CD4-positive, alpha-beta T cell treated with Interleukin-1 beta for 1 hour (primary cell): ENCODE data around the gene ASB13.
"Not testable (repeated sequence)": the region's sequence is repeated elsewhere in the genome, so short reads cannot be mapped to it uniquely, and the experiment has no call there.

ENCODE experiments used
- DNase-seq, 2 donors: peaks; one replicate each; pipeline ENCODE4 v3.0.0-alpha.2; 2020 to 2022

Gene ASB13

DNA sequence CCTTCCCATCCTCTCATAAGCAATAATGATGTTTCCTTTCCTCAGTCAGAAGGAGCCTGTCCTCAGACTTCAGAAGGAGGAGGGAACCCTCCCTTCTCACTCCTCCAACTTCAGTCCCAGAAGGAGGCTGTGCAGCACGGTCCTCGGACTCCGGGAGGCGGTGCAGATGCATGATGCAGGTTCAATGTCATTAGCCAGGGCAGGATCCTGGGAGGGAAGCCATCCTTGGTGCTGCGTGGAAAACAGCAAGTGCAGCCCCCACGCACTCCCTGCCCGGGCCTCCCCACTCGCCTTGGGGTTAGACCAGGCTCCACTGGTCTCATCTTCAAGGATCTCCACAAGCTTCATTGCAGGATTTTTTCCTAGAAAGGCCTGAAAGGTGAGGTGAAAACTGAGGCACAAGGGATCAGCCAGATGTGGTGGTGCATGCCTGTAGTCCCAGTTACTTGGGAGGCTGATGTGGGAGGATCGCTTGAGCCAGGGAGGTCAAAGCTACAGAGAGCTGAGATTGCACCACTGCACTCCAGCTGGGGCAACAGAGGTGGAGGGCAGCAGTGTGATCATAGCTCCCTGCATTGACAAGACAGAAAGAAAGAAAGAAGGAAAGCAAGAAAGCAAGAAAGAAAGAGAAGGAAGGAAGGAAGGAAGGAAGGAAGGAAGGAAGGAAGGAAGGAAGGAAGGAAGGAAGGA is 62.0 kb downstream of the ASB13 start:
- no peak for DNase-seq

DNA sequence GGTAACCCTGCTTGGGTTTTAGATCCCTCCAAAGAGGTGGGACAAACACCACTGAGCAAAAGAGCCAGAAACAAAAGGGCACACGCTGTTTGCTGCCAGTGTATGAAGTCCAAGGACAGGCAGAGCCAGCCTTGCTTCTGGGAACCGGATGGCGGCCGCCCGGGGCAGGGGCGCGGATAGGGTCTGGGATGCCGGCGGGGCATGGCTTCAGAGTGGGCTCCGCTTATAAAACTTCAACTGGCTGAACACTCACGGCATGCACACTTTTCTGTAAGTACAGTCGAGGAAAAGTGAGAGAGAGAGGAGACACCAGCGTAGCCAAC is 62.6 kb downstream of the ASB13 start:
- no peak for DNase-seq

DNA sequence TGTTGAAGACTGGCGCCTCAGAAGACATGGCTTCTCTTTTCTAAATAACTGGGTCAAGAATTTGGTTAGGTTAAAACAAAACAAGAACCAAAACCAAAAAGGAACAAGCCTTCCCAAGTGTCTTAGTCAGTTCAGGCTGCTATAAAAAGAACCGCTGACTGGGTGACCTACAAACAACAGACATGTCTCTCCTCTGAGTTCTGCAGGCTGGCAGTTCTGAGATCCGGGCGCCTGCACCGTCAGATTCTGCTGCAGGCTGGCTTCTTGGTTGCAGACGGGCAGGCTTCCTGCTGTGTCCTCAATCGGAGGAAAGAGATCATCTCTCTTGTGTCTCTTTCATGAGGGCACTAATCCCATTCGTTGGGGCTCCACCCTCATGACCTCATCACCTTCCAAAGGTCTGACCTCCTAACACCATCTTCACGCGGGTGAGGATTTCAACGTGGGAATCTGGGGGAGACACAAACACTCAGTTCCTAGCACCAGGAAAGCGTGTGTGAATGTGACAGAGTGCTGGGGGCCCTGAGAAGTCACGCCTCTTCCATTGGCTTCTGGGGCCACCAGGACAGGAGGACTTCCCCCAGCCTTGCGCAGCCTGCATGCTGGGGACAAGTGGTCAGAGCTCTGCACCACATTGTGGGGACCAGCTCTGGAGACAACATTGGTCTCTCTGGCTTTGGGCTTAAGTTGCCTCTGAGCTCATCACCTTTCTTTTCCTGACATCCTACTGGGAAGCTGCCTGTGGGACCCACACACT is 63.1 kb downstream of the ASB13 start:
- no peak for DNase-seq

- DNase-seq: no peak
These were observed 64.4 kb downstream of the ASB13 start for GRCh38 chr10:5601826-5602495.

DNA sequence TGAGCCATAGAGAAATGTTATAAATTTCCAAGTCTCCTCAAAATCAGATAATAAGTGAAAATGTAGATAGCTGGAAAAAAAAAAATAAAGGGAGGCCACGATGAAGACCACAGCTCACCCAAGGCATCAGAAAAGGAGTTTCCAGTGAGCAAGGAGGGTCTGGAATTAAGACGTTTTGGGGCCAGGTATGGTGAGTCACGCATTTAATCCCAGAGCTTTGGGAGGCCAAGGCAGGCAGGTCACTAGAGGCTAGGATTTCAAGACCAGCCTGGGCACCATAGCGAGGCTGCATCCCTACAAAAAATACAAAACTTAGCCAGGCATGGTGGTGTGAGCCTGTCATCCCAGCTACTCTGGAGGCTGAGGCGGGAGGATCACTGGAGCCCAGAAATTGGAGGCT is 65.5 kb downstream of the ASB13 start:
- no peak for DNase-seq

DNA sequence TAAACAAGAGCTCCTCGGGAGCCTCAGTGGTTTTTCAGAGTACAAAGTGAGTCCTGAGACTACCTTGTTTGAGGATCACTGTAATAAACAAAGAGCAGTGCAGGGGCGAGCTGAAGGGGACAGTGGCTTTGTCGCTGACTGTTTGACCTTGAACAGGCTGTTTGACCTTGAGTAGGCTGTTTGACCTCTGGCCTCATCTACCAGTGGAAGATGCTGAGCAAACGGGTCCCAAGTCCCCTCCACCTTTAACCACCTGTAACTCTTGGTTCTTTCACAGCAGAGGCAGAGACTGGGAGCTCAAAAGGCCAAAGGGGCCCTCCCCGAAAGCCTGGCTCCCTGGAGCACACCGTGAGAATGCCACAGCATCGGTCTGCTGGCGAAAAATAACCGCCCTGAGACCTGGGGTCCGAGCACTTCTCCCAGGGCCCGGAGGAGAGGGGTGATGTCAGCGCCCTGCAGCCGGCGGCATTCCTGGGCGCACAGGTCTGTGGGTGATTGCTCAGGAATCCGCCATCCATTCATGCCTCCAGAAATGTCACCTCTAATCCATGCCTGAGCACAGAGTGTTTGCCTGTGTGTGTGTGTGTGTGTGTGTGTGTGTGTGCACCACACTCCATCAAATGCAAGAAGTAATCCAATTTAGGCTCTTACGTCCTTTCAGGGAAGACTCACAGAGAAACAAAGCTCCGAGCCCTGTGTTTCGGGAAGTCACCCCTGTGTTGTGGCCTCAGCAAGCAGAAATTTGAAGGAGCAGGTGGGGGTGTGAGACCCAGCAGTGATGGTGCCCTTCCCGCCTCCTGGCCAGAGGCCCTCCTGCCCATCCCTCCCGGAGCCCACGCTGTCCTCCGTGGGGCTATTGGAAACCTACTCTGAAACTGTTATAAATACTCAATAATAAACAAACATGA is 66.5 kb downstream of the ASB13 start:
- no peak for DNase-seq

- DNase-seq: no peak
These were observed 68.2 kb downstream of the ASB13 start for GRCh38 chr10:5598085-5598690.

DNA sequence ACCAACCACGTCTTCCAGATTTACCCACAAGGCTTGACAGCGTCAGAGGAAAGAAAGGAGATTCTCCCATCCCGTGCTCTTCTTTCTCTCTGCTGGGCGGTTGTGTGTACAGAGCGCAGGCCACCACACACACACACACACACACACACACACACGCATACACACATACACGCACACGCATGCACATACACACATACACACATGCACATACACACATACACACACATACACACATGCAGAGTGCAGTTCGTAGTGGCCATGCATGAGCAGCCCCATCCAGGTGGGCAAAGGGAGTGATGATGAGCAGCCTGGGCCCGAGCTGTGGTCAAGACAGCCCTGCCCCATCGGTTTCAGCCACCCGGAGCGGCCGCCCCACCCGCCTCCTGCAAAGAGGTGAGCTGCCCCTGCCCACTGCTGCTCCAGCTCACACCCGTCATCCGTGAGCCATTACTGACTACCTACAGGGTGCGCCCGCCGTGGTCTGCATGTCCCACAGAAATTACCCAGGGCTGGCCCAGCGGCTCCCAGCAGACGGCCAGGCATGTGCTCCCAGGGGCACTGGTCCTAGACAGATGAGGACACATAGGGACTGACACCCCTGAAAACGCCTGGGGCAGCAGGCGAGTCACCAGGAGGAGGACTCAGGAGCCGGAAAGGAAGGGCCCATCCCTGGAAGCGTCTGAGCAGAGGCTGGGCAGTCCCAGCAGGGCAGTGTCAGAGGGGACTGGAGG is 69.6 kb downstream of the ASB13 start:
- DNase-seq: no peak

DNA sequence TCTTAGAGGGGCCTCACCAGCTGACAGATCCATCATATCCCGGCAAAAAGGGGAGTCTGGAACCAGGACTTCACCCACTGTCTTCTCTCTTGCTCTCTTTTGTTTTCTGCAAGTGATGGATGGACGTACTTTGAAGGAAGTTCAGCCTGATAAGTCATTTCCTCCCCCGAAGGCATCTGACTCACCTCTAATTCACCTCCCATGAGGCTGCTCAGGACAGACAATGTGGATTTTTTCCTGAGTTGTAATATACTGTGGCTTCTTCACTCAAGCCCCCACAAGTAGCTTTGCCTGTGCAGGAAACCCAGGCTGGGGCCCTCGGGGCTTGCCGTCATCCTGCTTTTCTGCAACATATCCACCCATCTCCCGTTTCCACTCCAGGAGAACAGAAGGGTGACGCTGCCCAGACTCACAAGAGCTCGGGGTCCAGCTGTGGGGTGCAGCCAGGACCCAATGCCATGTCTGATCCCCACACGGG is 70.4 kb downstream of the ASB13 start:
- no peak for DNase-seq

DNA sequence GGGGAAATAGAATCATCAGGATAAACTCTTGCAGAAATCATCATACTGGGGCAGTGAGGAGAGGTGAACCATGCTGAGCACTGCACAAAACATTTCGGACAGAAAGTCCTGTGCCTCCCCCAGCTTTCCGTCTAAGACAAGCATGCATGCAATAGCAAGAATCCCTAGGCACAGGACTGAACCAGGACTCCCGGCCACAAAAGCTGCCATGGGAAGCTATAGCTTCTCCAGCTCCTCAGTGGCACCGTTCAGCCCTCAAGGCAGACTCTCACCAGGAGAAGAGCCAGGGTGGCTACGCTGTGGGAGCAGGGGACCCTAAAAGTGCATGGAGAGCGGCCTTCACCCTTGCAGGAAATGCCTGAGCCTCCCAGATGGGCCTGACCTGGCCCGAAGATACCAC is 70.8 kb downstream of the ASB13 start:
- no peak for DNase-seq

DNA sequence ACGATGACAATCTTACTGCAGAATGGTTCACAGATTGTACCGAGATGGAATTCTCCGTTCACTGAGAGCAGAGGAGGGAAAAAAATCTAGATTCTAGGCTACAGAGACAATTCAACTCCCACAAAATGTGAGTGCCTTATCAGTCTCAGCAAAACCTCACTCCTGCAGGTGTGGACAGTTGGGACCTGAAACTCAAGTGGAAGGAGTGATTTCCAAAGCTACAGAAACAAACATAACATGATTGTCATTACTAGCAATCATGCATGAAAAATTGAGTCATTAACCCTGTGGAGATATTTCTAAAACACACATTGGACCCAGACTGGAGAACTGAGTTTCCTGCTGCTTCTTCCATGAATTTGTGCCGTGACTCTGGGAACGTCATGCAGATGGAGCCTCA is 71.3 kb downstream of the ASB13 start:
- DNase-seq: no peak

GRCh38 chr10:5594271-5595049 is 71.9 kb downstream of the ASB13 start:
- no peak for DNase-seq

GRCh38 chr10:5593347-5593746 is 73.0 kb downstream of the ASB13 start:
- not testable (repeated sequence) for DNase-seq

DNA sequence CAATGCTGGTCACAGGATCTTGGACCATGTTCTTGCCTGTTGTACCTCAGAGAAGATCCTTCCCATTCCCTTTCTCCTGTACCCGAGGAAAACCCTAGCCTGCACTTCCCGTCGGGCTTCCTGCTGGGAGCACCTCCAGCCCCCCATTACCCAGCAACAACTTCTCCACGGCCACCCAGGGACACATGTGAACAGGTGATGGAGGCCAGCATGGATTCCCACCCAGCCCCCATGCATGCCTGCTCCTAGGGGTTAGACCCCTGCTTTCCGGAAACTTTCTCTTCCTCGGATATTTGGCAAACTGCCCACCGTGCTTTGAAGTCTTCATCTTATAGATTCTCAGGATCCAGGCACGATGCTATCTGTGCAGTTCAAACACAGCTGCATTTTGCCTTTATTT is 74.3 kb downstream of the ASB13 start:
- no peak for DNase-seq

DNA sequence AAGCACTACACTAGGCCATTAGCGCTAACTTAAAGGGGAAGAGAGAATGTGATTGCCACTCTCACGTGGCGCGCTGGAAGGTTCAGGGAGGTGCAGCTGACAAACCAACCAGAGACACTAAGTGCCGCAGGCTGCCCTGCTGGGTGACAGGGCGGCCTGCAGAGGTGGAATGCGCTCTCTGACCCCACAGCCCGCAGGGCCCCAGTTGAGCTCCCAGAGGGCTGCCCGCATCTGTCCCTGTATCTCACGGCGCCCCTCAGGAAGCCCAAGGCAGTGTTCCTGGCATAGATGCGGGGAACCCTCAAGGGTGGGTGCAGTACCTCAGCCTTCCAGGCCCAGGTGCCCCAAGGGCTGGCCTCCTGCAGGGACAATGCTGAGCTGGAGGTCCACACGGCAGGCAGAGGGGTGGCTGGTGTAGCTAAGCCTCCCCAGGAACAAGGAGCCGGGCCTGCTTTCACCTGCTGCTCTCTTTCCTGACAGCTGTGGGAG is 75.0 kb downstream of the ASB13 start:
- no peak for DNase-seq

DNA sequence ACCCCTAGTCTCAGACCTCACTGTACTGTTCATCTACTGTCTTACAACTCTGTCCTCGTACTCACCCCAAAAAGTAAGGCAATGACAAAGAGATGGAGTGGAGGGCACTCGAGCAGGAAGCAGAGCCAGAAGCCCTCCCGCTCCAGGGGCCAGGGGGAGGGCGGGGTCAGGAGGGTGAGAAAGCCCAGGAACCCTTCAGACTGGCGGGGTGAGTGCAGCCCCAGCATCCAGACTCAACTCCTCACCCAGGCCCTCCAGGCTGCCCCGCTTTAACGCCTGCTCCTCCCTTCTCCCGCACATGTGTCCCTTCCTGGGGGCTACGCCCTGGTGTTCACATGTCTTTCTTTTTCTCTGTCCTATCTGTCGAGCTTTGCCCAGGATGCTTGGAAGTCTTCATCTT is 75.6 kb downstream of the ASB13 start:
- DNase-seq: no peak

GRCh38 chr10:5589661-5590511 is 76.5 kb downstream of the ASB13 start:
- DNase-seq: no peak

- DNase-seq: no peak
These were observed 77.3 kb downstream of the ASB13 start for GRCh38 chr10:5589011-5589660.
